A204.1 (cell line): Measurements from ENCODE around the gene VGLL1.

ENCODE experiments used
- FAIRE-seq: peaks from 2 replicates; lab custom pipeline; 2012; peaks lifted over from hg19 to GRCh38; lab: Jason Lieb, UNC

Gene VGLL1

GRCh38 chrX:136555694-136556093 is 23.7 kb downstream of the VGLL1 start:
- FAIRE-seq, result no peak

GRCh38 chrX:136572030-136572429 is 40.0 kb downstream of the VGLL1 start:
- peak; percentile 77 for FAIRE-seq

- no peak for FAIRE-seq
These were observed 42.5 kb downstream of the VGLL1 start for GRCh38 chrX:136574548-136574947.

DNA sequence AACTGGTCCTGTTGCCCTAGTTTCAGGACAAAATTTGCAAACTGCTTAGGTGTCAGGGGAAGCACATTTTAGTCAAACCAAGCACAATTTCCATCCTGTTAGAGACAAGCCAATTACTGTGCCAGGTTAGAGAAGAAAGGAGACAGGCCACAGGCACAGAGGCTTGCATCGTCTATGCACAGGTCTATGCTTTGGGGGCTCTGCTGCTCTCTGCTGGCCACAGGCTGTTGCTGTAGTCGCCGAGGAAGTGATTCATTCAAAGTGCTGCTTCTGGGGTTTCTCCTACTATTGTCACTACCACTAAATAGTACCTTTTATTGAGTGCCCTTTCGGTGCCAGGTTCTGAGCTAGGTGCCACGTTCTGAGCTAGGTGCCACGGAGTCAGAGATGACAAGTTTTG is 45.5 kb downstream of the VGLL1 start:
- FAIRE-seq, result no peak

GRCh38 chrX:136580316-136580715 is 48.3 kb downstream of the VGLL1 start:
- FAIRE-seq, result no peak

DNA sequence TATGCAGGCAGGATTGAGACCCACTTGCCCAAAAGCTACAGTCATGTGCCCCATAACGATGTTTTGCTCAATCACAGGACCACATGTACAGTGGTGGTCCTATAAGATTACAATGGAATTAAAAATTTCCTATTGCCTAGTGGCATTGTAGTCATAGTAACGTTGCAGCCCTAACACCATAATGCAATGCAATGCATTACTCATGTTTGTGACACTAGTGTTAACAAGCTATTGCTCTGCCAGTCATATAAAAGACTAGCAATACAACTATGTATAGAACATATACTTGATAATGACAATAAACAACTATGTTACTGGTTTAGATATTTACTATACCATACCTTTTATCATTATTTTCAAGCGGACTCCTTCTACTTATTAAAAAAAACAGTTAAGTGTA is 50.6 kb downstream of the VGLL1 start:
- no peak for FAIRE-seq

DNA sequence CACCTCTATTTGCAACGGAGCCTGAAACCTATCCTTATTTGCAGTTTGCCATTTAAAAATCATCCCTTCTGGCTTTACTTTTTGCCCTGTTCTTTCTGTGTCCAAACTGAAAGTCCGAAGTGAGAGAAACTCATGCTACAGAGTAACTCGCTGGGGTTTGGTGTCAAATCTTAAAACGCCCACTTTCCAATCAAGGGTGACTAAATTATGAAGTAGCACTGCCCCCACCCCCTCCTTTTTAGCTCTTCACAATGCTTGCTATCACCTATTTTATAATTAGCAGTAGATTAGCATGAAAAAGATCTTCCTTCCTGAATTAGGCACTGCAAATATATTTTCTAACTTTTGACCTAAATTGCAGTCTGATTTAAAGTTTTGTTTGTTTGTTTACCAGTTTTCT is 52.5 kb downstream of the VGLL1 start:
- no peak for FAIRE-seq

DNA sequence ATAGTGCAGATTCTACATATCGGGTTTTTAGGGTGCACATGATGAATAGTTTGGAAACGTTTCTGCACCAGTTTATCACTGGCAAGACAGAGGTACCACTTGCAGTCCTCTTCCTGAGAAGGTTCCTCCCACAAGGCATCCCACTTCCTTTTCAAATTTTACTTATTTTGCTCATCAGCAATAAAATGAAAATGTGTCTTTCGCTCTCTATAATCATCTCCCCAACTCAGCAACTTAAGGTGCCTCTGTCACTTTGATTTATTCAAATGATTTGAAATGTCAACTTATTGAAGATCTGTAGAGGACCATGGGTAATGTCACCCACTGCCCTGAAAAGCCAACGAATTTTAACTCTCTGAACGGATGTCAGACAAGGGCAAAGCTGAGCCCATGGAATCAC is 53.2 kb downstream of the VGLL1 start:
- FAIRE-seq, result no peak

- FAIRE-seq, result no peak
These were observed 53.9 kb downstream of the VGLL1 start for GRCh38 chrX:136585960-136586359.

- no peak for FAIRE-seq
These were observed 54.4 kb downstream of the VGLL1 start for GRCh38 chrX:136586386-136586785.

GRCh38 chrX:136587532-136587931 is 55.5 kb downstream of the VGLL1 start:
- FAIRE-seq, result no peak

DNA sequence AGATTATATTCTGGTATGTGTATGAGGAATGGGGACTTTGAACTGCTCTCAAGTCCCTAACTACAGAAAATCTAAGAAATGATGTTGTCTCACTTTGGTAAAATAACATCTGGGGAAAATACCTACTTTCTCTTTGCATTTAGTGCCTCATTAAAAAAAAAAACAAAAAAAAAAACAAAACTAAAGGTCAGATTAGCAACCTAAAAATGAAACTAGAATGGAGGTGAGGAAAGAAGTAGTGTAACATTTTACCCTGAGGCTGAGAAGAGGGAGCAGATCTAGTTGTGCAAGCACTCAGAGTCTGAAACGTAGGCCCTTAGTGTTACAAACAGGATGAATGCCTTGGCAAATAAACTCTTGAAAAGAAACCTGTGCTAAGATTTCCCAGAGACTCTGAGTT is 56.0 kb downstream of the VGLL1 start:
- FAIRE-seq, result no peak

DNA sequence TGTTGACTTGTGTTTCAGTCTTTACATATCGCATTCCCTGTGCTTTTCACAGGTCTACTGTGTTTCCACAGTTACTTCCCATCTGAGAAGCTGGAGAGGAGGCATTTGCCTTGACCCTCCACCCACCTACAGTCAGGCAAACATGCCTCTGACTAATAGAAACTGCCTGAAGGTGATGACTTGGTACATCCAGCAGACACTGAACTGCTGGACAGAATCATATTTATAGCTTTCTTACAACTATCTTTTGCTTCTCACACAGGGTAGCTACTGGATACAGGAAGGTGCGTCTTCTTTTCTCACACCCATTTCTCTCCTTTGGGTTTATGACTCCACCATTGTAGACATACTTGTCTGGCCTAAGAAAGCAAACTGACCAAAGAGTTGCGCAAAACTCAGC is 58.0 kb downstream of the VGLL1 start:
- no peak for FAIRE-seq

- FAIRE-seq, result no peak
These were observed 65.3 kb downstream of the VGLL1 start for GRCh38 chrX:136597356-136597755.

- FAIRE-seq, result no peak
These were observed 65.9 kb downstream of the VGLL1 start for GRCh38 chrX:136597954-136598353.

- FAIRE-seq, result no peak
These were observed 66.6 kb downstream of the VGLL1 start for GRCh38 chrX:136598631-136599030.

DNA sequence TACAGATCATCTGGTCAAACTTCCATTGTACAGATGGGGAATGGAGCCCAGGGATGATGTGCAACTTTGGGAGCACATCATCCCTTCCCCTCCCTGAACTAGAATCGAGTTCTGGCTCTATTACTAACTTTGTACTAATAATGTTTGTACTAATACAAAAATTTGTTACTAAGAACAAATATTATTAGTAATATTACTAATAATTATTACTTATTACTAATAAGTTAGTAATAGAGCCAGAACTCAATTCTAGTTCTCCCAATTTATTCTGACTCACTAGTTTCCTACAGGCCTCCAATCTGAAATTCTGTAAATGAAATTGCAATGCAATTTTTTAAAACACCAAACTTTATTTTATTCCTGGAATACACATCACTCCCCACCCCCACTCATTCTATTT is 68.0 kb downstream of the VGLL1 start:
- no peak for FAIRE-seq
